GM12891 (cell line): ENCODE measurements around the gene NAPB.

Experiments used
- DNase-seq: peaks from one replicate; pipeline ENCODE4 v3.0.0; 2011; ENCODE audit warnings: low spot score; ENCODE audit not compliant: insufficient read length
- FAIRE-seq: peaks from 2 replicates; lab custom pipeline; 2011; peaks lifted over from hg19 to GRCh38; lab: Jason Lieb, UNC
- PAX5 ChIP-seq: IDR thresholded peaks from 2 replicates; pipeline ENCODE4 v1.6.1; 2011; ENCODE audit warnings: low read length, moderate library complexity, mild to moderate bottlenecking; ENCODE audit not compliant: insufficient read depth, severe bottlenecking
- POLR2A ChIP-seq: IDR thresholded peaks from 2 replicates; pipeline ENCODE4 v1.6.1; 2011; ENCODE audit warnings: low read depth, low read length, control low read depth
- POLR2AphosphoS5 ChIP-seq: IDR thresholded peaks from 2 replicates; pipeline ENCODE4 v1.6.1; 2011; ENCODE audit warnings: low read depth, low read length, control low read depth
- POU2F2 ChIP-seq: IDR thresholded peaks from 2 replicates; pipeline ENCODE4 v1.6.1; 2011; ENCODE audit warnings: low read depth, mild to moderate bottlenecking, control low read depth, low read length, moderate library complexity
- SPI1 ChIP-seq: IDR thresholded peaks from 2 replicates; pipeline ENCODE4 v1.6.1; 2011; ENCODE audit warnings: low read depth, low read length, control low read depth
- TAF1 ChIP-seq: IDR thresholded peaks from 2 replicates; pipeline ENCODE4 v1.6.1; 2011; ENCODE audit warnings: low read depth, low read length, control low read depth

The NAPB gene

DNA sequence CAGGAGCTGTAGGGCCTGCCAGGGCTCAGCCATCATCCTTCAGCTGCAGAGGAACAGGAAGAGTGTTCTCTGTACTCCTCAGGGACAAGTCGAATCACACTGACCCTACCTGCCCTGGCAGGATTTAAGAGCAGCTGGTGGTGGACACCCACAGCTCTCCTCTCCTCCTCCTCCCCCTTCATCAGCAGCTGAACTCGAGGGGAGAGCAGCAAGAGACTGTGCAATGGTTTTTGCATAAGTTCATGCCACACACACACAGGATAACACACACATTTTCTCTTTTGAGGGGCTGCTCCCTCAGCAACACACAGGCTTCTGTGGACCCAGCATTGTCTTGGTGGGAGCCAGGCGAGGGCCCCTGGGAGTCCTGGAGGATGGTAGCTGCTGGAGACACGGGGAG is 31.5 kb upstream of the NAPB start, which contains the start of gene CST11:
Gene CST11, minus strand, starts transcription at position 101 of the 400 bp plus-strand sequence. Its CDS starts 65 bp downstream, at position 36.
- FAIRE-seq (no peak), DNase-seq (no peak)
- no peak for TF ChIP-seq SPI1
- TF ChIP-seq POLR2AphosphoS5 = no peak
- TF ChIP-seq POLR2A = no peak
- no peak for TF ChIP-seq PAX5
- no peak for TF ChIP-seq TAF1
- no peak for TF ChIP-seq POU2F2

DNA sequence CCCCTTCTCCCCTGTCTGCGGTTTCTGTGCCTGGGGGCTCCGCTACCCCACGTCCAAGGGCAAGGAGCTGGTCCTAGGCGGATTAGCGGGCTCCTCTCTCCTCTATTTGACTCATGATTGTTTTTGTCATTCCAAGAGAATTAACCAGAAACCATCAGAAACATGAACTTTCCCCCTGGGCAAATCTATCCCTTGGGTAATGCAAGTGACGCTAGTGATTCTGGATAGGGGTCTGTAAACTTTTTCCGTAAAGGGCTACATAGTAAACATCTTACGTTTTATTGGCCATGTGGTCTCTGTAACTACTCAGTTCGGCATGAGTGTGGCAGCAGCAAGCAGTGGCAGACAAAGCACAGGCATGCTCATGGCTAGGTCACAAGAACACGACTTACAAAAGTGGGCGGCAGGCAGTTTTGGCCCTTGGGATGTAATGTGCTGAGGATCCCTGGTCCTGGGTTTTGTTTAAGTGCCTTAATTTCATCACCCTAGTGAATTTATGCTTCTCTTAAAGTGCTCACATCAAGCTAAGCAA is 30.7 kb upstream of the NAPB start:
- no peak for FAIRE-seq
- TF ChIP-seq PAX5 = no peak
- TF ChIP-seq TAF1 = no peak
- TF ChIP-seq SPI1 = no peak
- TF ChIP-seq POU2F2 = no peak
- TF ChIP-seq POLR2AphosphoS5 = no peak
- no peak for TF ChIP-seq POLR2A
- no peak for DNase-seq

DNA sequence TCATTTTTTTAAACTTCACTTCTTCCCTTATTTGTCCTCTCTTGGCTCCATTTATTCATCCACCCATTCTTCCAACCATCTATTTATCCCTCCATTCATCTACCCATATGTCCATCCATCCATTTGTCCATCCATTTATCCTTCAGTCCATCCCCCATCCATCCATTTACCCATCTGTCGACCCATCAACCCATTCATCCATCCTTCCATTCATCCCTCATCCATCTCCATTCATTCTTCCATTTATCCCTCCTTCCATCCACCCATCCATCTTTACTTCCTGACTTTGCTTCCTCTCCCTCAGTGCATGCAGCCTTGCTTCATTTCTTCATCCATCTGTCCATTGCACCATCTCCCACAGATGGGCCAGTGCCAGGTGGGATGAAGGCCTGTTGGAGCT is 29.6 kb upstream of the NAPB start:
- TF ChIP-seq TAF1 = no peak
- TF ChIP-seq POLR2A = no peak
- TF ChIP-seq PAX5 = no peak
- no peak for TF ChIP-seq SPI1
- TF ChIP-seq POLR2AphosphoS5 = no peak
- TF ChIP-seq POU2F2 = no peak
- no peak for FAIRE-seq
- no peak for DNase-seq

- FAIRE-seq (no peak), DNase-seq (no peak)
- peak; percentile 64 for TF ChIP-seq SPI1
- no peak for TF ChIP-seq PAX5
Observed at GRCh38 chr20:23449421-23449820, 28.1 kb upstream of the NAPB start.

GRCh38 chr20:23448167-23448566 is 26.9 kb upstream of the NAPB start:
- no peak for TF ChIP-seq POU2F2
- no peak for TF ChIP-seq PAX5
- no peak for TF ChIP-seq SPI1
- TF ChIP-seq TAF1 = no peak
- no peak for TF ChIP-seq POLR2A
- TF ChIP-seq POLR2AphosphoS5 = no peak
- FAIRE-seq (no peak), DNase-seq (no peak)

GRCh38 chr20:23446505-23446904 is 25.2 kb upstream of the NAPB start:
- TF ChIP-seq POLR2A (no peak), POU2F2 (no peak), PAX5 (no peak), POLR2AphosphoS5 (no peak), TAF1 (no peak), SPI1 (no peak)
- DNase-seq = no peak
- FAIRE-seq = peak; percentile 75

GRCh38 chr20:23445596-23446217 is 24.4 kb upstream of the NAPB start:
- DNase-seq = no peak
- FAIRE-seq = no peak
- TF ChIP-seq POU2F2 = no peak
- no peak for TF ChIP-seq TAF1
- no peak for TF ChIP-seq PAX5
- TF ChIP-seq SPI1 = no peak
- no peak for TF ChIP-seq POLR2AphosphoS5
- no peak for TF ChIP-seq POLR2A

DNA sequence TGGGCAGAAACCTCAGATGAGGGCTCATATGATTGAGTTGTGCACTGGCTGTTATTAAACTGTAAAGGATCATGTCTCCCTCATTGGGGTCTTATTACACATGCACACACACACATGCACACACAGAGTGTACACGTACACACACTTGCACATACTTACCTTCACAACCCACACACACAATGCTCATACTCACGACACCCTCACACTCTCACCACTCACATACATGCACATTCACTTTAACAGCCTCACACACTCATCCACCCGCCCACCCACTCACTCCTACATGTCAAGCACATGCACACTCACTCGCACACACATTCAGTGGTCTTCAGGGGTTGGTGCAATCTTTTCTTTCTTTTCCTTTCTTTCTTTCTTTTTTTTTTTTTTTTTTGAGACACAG is 23.6 kb upstream of the NAPB start:
- DNase-seq = no peak

DNA sequence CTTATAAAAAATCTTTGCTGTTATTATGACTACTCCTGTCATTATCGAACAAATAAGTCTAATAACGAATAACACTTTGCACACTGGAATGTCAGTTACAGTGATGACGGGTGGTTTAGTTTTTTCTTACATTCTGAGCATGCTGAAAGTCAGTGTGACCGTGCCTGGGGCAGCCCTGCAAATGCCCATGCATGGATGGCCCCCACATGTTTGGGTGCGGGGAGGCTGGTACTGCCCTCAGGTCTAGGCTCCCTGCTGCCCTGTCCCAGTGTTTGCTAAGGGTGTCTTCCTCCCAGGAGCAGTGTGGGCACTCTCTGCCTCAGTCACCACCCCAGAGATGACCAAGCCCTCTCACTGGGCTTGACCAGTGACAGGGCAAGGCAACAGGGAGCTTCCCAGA is 21.1 kb upstream of the NAPB start:
- no peak for TF ChIP-seq PAX5
- no peak for TF ChIP-seq TAF1
- no peak for TF ChIP-seq POLR2A
- no peak for TF ChIP-seq POU2F2
- TF ChIP-seq POLR2AphosphoS5 = no peak
- TF ChIP-seq SPI1 = no peak
- FAIRE-seq (no peak), DNase-seq (no peak)

More for the DNA sequence above, 23.6 kb upstream of the NAPB start:
- TF ChIP-seq PAX5 = no peak
- TF ChIP-seq POLR2A = no peak
- no peak for TF ChIP-seq TAF1
- TF ChIP-seq POLR2AphosphoS5 = no peak
- no peak for TF ChIP-seq SPI1
- no peak for TF ChIP-seq POU2F2
- no peak for FAIRE-seq

GRCh38 chr20:23441850-23442313 is 20.6 kb upstream of the NAPB start:
- peak; percentile 94 for FAIRE-seq
- TF ChIP-seq TAF1 (no peak), POU2F2 (no peak), SPI1 (no peak), PAX5 (no peak), POLR2A (no peak), POLR2AphosphoS5 (no peak)
- DNase-seq = peak; percentile 57
